ENCODE results near the gene SRGAP2B. TPM values are rescaled to one million over a fixed set of nuclear protein-coding genes. Genes with fewer than 3 reads are reported as not detected.
"Not testable (repeated sequence)": the region's sequence is repeated elsewhere in the genome, so short reads cannot be mapped to it uniquely, and the experiment has no call there.

The SRGAP2B gene
- total RNA-seq, 1 experiment from 2014 or later = 13.8 TPM

- not testable (repeated sequence) for DNase-seq (ENCODE audit: low spot score)
These were observed 49.4 kb downstream of the SRGAP2B start for GRCh38 chr1:145045571-145046273.

- not testable (repeated sequence) for DNase-seq (ENCODE audit: low spot score)
These were observed 53.6 kb downstream of the SRGAP2B start for GRCh38 chr1:145041519-145041918.

- not testable (repeated sequence) for DNase-seq (ENCODE audit: low spot score)
These were observed 59.1 kb downstream of the SRGAP2B start for GRCh38 chr1:145036019-145036418.

- DNase-seq (ENCODE audit: low spot score) = not testable (repeated sequence)
These were observed 61.6 kb downstream of the SRGAP2B start for GRCh38 chr1:145033523-145033922.

- DNase-seq (ENCODE audit: low spot score) = not testable (repeated sequence)
These were observed 67.9 kb downstream of the SRGAP2B start for GRCh38 chr1:145027251-145027650.

GRCh38 chr1:145025286-145025685 lies 69.8 kb downstream of the SRGAP2B start:
- not testable (repeated sequence) for DNase-seq (ENCODE audit: low spot score)

- DNase-seq (ENCODE audit: low spot score) = not testable (repeated sequence)
These were observed 72.9 kb downstream of the SRGAP2B start for GRCh38 chr1:145022259-145022658.

- DNase-seq (ENCODE audit: low spot score) = not testable (repeated sequence)
These were observed 73.4 kb downstream of the SRGAP2B start for GRCh38 chr1:145021749-145022148.

GRCh38 chr1:145019709-145020108 lies 75.4 kb downstream of the SRGAP2B start:
- DNase-seq (ENCODE audit: low spot score) = not testable (repeated sequence)

- not testable (repeated sequence) for DNase-seq (ENCODE audit: low spot score)
These were observed 77.4 kb downstream of the SRGAP2B start for GRCh38 chr1:145017725-145018124.

GRCh38 chr1:145016492-145016862 lies 78.7 kb downstream of the SRGAP2B start:
- DNase-seq (ENCODE audit: low spot score) = not testable (repeated sequence)

GRCh38 chr1:145015744-145016491 lies 79.2 kb downstream of the SRGAP2B start:
- DNase-seq (ENCODE audit: low spot score) = not testable (repeated sequence)

GRCh38 chr1:145013353-145013752 lies 81.8 kb downstream of the SRGAP2B start:
- not testable (repeated sequence) for DNase-seq (ENCODE audit: low spot score)

- not testable (repeated sequence) for DNase-seq (ENCODE audit: low spot score)
These were observed 83.3 kb downstream of the SRGAP2B start for GRCh38 chr1:145011811-145012210.

GRCh38 chr1:145010580-145010979 lies 84.5 kb downstream of the SRGAP2B start:
- DNase-seq (ENCODE audit: low spot score) = peak; percentile 0

GRCh38 chr1:145009928-145010327 lies 85.2 kb downstream of the SRGAP2B start:
- not testable (repeated sequence) for DNase-seq (ENCODE audit: low spot score)

GRCh38 chr1:145008388-145008787 lies 86.7 kb downstream of the SRGAP2B start:
- DNase-seq (ENCODE audit: low spot score) = not testable (repeated sequence)

GRCh38 chr1:145005142-145005541 lies 90.0 kb downstream of the SRGAP2B start:
- not testable (repeated sequence) for DNase-seq (ENCODE audit: low spot score)

GRCh38 chr1:145001381-145001780 lies 93.7 kb downstream of the SRGAP2B start:
- DNase-seq (ENCODE audit: low spot score) = not testable (repeated sequence)

GRCh38 chr1:145000743-145001326 lies 94.3 kb downstream of the SRGAP2B start:
- not testable (repeated sequence) for DNase-seq (ENCODE audit: low spot score)

GRCh38 chr1:145000074-145000742 lies 94.9 kb downstream of the SRGAP2B start:
- DNase-seq (ENCODE audit: low spot score) = not testable (repeated sequence)

- DNase-seq (ENCODE audit: low spot score) = not testable (repeated sequence)
These were observed 96.2 kb downstream of the SRGAP2B start for GRCh38 chr1:144998981-144999273.
